Measurements from ENCODE around the gene NDFIP2. TPM values are rescaled to one million over a fixed set of nuclear protein-coding genes. Genes with fewer than 3 reads are reported as not detected.

The NDFIP2 gene
- total and polyA plus RNA-seq, 2 donors = 15.7 to 49.3 TPM

GRCh38 chr13:79451500-79451962 is 29.4 kb upstream of the NDFIP2 start:
- 45% methylated on average over 3 of the region's 3 CpGs for WGBS
- Histone ChIP-seq H3K36me3 (ENCODE audit: insufficient read depth) (no peaks in the 10 kb centered on the region), H3K4me1 (ENCODE audit: insufficient read depth) (no peaks in the 10 kb centered on the region), H3K27ac (ENCODE audit: low read depth) (no peak overlapping the region), H3K4me3 (ENCODE audit: low read depth, low read length) (no peak overlapping the region)
- no peak for DNase-seq (ENCODE audit: extremely low spot score)

GRCh38 chr13:79452239-79452913 is 28.6 kb upstream of the NDFIP2 start:
- Histone ChIP-seq H3K4me1 (ENCODE audit: insufficient read depth) (no peaks in the 10 kb centered on the region), H3K4me3 (ENCODE audit: low read depth, low read length) (no peak overlapping the region), H3K27ac (ENCODE audit: low read depth) (no peak overlapping the region), H3K36me3 (ENCODE audit: insufficient read depth) (no peaks in the 10 kb centered on the region)
- WGBS = 66% methylated on average over 3 of the region's 3 CpGs
- no peak for DNase-seq (ENCODE audit: extremely low spot score)

- Histone ChIP-seq H3K27ac (ENCODE audit: low read depth) (no peak overlapping the region), H3K4me3 (ENCODE audit: low read depth, low read length) (no peak overlapping the region), H3K36me3 (ENCODE audit: insufficient read depth) (no peaks in the 10 kb centered on the region), H3K4me1 (ENCODE audit: insufficient read depth) (no peaks in the 10 kb centered on the region)
- no peak for DNase-seq (ENCODE audit: extremely low spot score)
- 97% methylated on average over 7 of the region's 7 CpGs for WGBS
Observed at GRCh38 chr13:79455331-79455730, 25.6 kb upstream of the NDFIP2 start.

- 91% methylated on average over 1 of the region's 1 CpG for WGBS
- Histone ChIP-seq H3K4me1 (ENCODE audit: insufficient read depth) (no peaks in the 10 kb centered on the region), H3K4me3 (ENCODE audit: low read depth, low read length) (no peak overlapping the region), H3K36me3 (ENCODE audit: insufficient read depth) (no peaks in the 10 kb centered on the region), H3K27ac (ENCODE audit: low read depth) (no peak overlapping the region)
- DNase-seq (ENCODE audit: extremely low spot score) = no peak
Observed at GRCh38 chr13:79456051-79456450, 24.9 kb upstream of the NDFIP2 start.

GRCh38 chr13:79456656-79457365 is 24.1 kb upstream of the NDFIP2 start:
- DNase-seq (ENCODE audit: extremely low spot score) = no peak
- no peak overlapping the region for H3K4me3 ChIP-seq (ENCODE audit: low read depth, low read length)
- H3K27ac ChIP-seq (ENCODE audit: low read depth) = no peak overlapping the region
- no peaks in the 10 kb centered on the region for H3K4me1 ChIP-seq (ENCODE audit: insufficient read depth)
- no peaks in the 10 kb centered on the region for H3K36me3 ChIP-seq (ENCODE audit: insufficient read depth)
- 93% methylated on average over 1 of the region's 1 CpG for WGBS

GRCh38 chr13:79457390-79457789 is 23.6 kb upstream of the NDFIP2 start:
- no peak for DNase-seq (ENCODE audit: extremely low spot score)
- no peaks in the 10 kb centered on the region for H3K36me3 ChIP-seq (ENCODE audit: insufficient read depth)
- H3K4me1 ChIP-seq (ENCODE audit: insufficient read depth) = no peaks in the 10 kb centered on the region
- 80% methylated on average over 1 of the region's 1 CpG for WGBS
- H3K4me3 ChIP-seq (ENCODE audit: low read depth, low read length) = no peak overlapping the region
- no peak overlapping the region for H3K27ac ChIP-seq (ENCODE audit: low read depth)

- Histone ChIP-seq H3K27ac (ENCODE audit: low read depth) (no peak overlapping the region), H3K36me3 (ENCODE audit: insufficient read depth) (no peaks in the 10 kb centered on the region), H3K4me1 (ENCODE audit: insufficient read depth) (no peaks in the 10 kb centered on the region), H3K4me3 (ENCODE audit: low read depth, low read length) (no peak overlapping the region)
- 50% methylated on average over 2 of the region's 2 CpGs for WGBS
- DNase-seq (ENCODE audit: extremely low spot score) = no peak
Observed at GRCh38 chr13:79457948-79458347, 23.0 kb upstream of the NDFIP2 start.

- H3K36me3 ChIP-seq (ENCODE audit: insufficient read depth) = no peaks in the 10 kb centered on the region
- 60% methylated on average over 2 of the region's 2 CpGs for WGBS
- no peaks in the 10 kb centered on the region for H3K4me1 ChIP-seq (ENCODE audit: insufficient read depth)
- no peak overlapping the region for H3K4me3 ChIP-seq (ENCODE audit: low read depth, low read length)
- no peak for DNase-seq (ENCODE audit: extremely low spot score)
- no peak overlapping the region for H3K27ac ChIP-seq (ENCODE audit: low read depth)
Observed at GRCh38 chr13:79458436-79458835, 22.5 kb upstream of the NDFIP2 start.

- no peak for DNase-seq (ENCODE audit: extremely low spot score)
- H3K4me3 ChIP-seq (ENCODE audit: low read depth, low read length) = no peak overlapping the region
- no peak overlapping the region for H3K27ac ChIP-seq (ENCODE audit: low read depth)
- no peaks in the 10 kb centered on the region for H3K36me3 ChIP-seq (ENCODE audit: insufficient read depth)
- H3K4me1 ChIP-seq (ENCODE audit: insufficient read depth) = no peaks in the 10 kb centered on the region
- 81% methylated on average over 3 of the region's 3 CpGs for WGBS
Observed at GRCh38 chr13:79459906-79460305, 21.0 kb upstream of the NDFIP2 start.

GRCh38 chr13:79462895-79463294 is 18.1 kb upstream of the NDFIP2 start:
- no peak overlapping the region for H3K4me3 ChIP-seq (ENCODE audit: low read depth, low read length)
- H3K36me3 ChIP-seq (ENCODE audit: insufficient read depth) = no peaks in the 10 kb centered on the region
- H3K27ac ChIP-seq (ENCODE audit: low read depth) = no peak overlapping the region
- H3K4me1 ChIP-seq (ENCODE audit: insufficient read depth) = no peaks in the 10 kb centered on the region
- no peak for DNase-seq (ENCODE audit: extremely low spot score)

- DNase-seq (ENCODE audit: extremely low spot score) = no peak
- no peaks in the 10 kb centered on the region for H3K36me3 ChIP-seq (ENCODE audit: insufficient read depth)
- 96% methylated on average over 1 of the region's 1 CpG for WGBS
- H3K27ac ChIP-seq (ENCODE audit: low read depth) = no peak overlapping the region
- no peaks in the 10 kb centered on the region for H3K4me1 ChIP-seq (ENCODE audit: insufficient read depth)
- H3K4me3 ChIP-seq (ENCODE audit: low read depth, low read length) = no peak overlapping the region
Observed at GRCh38 chr13:79463604-79464003, 17.4 kb upstream of the NDFIP2 start.

- no peak overlapping the region for H3K4me3 ChIP-seq (ENCODE audit: low read depth, low read length)
- no peaks in the 10 kb centered on the region for H3K36me3 ChIP-seq (ENCODE audit: insufficient read depth)
- DNase-seq (ENCODE audit: extremely low spot score) = no peak
- H3K27ac ChIP-seq (ENCODE audit: low read depth) = no peak overlapping the region
- WGBS = 41% methylated on average over 2 of the region's 2 CpGs
- no peaks in the 10 kb centered on the region for H3K4me1 ChIP-seq (ENCODE audit: insufficient read depth)
Observed at GRCh38 chr13:79466872-79467271, 14.1 kb upstream of the NDFIP2 start.

- Histone ChIP-seq H3K27ac (ENCODE audit: low read depth) (no peak overlapping the region), H3K36me3 (ENCODE audit: insufficient read depth) (no peaks in the 10 kb centered on the region), H3K4me1 (ENCODE audit: insufficient read depth) (no peaks in the 10 kb centered on the region), H3K4me3 (ENCODE audit: low read depth, low read length) (no peak overlapping the region)
- 84% methylated on average over 1 of the region's 1 CpG for WGBS
- no peak for DNase-seq (ENCODE audit: extremely low spot score)
Observed at GRCh38 chr13:79468402-79468801, 12.6 kb upstream of the NDFIP2 start.

GRCh38 chr13:79468819-79469218 is 12.1 kb upstream of the NDFIP2 start:
- no peak for DNase-seq (ENCODE audit: extremely low spot score)
- no peak overlapping the region for H3K4me3 ChIP-seq (ENCODE audit: low read depth, low read length)
- no peak overlapping the region for H3K27ac ChIP-seq (ENCODE audit: low read depth)
- WGBS = 88% methylated on average over 3 of the region's 3 CpGs
- H3K36me3 ChIP-seq (ENCODE audit: insufficient read depth) = no peaks in the 10 kb centered on the region
- no peaks in the 10 kb centered on the region for H3K4me1 ChIP-seq (ENCODE audit: insufficient read depth)
